Epithelial cell of esophagus (primary cell): ENCODE data around the gene HIF1AN.

Experiments
- DNase-seq: peaks from one replicate; pipeline ENCODE4 v3.0.0; 2010; ENCODE audit warnings: low read depth
- H3K4me3 ChIP-seq: 2 replicates; pipeline ENCODE4 v1.5.1; 2011; ENCODE audit warnings: mild to moderate bottlenecking, low read length, control low read depth
- CTCF ChIP-seq: IDR thresholded peaks from 2 replicates; pipeline ENCODE4 v1.5.1; 2011; ENCODE audit warnings: low read depth, mild to moderate bottlenecking, low read length, control low read depth, inconsistent platforms; ENCODE audit not compliant: insufficient read depth; ENCODE audit errors: missing control alignments

The HIF1AN gene

DNA sequence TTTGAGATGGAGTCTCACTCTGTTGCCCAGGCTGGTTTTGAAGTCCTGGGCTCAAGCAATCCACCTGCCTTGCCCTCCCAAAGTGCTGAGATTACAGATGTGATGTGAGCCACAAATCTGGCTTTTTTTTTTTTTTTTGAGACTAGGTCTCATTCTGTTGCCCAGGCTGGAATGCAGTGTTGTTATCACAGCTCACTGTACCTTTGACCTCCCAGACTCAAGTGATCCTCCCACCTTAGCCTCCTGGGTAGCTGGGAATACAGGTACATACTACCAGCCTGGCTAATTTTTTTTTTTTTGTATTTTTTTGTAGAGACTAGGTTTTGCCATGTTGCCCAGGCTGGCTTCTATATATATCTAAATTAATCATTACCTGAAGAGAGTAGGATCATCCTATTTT, 62.4 kb downstream of the HIF1AN start:
- H3K4me3 ChIP-seq: no peak overlapping the region
- no peak for DNase-seq
- no peak for TF ChIP-seq CTCF

DNA sequence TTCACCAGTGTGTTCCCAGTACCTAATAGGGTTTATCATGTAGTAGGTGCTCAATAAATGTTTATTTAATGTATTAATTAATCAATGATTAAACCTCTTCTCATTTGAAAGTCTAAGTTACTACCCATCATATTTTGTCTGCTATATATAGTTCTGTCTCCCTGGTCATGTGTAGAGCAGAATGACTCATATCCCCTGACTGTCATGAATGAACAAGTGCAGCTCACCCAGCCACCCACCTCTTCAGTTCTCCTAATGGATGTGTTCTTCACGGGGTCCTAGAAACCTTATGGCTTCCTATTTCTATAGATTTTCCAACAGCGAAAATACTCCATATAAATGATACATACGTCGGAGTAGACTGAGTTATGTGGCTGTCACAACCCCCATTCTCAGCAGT, 64.5 kb downstream of the HIF1AN start:
- H3K4me3 ChIP-seq: no peak overlapping the region
- DNase-seq: peak; percentile 53
- TF ChIP-seq CTCF: no peak

GRCh38 chr10:100607439-100607838, 71.7 kb downstream of the HIF1AN start:
- TF ChIP-seq CTCF: no peak
- no peak overlapping the region for H3K4me3 ChIP-seq
- no peak for DNase-seq
